DND-41 (cell line): ENCODE data around the gene ETV4.

Experiments
- ATAC-seq: fragments of 200-7000 bp; cut with Tn5 transposase; 3 replicates; pipeline ENCODE4 v1.9.1; 2021; ENCODE audit warnings: low read depth; ENCODE audit not compliant: insufficient read depth
- DNase-seq: peaks from one replicate; pipeline ENCODE4 v3.0.0-alpha.2; 2020
- H2AFZ ChIP-seq: 2 replicates; pipeline ENCODE4 v1.6.0; 2012; ENCODE audit warnings: low read depth, low read length
- H3K27ac ChIP-seq: 2 replicates; pipeline ENCODE4 v1.5.1; 2012; ENCODE audit warnings: low read length, inconsistent platforms
- H3K27me3 ChIP-seq: fragments of 200-600 bp; sonication (generic); 2 replicates; pipeline ENCODE4 v1.6.0; 2012; ENCODE audit warnings: low read length, mild to moderate bottlenecking, inconsistent platforms; ENCODE audit not compliant: insufficient read depth, poor library complexity
- H3K36me3 ChIP-seq: 2 replicates; pipeline ENCODE4 v1.5.1; 2012; ENCODE audit warnings: low read length, inconsistent platforms; ENCODE audit not compliant: insufficient read depth
- H3K4me1 ChIP-seq: 2 replicates; pipeline ENCODE4 v1.5.1; 2012; ENCODE audit warnings: mild to moderate bottlenecking, low read length; ENCODE audit not compliant: insufficient read depth
- H3K4me2 ChIP-seq: 2 replicates; pipeline ENCODE4 v1.6.0; 2012; ENCODE audit warnings: mild to moderate bottlenecking, moderate library complexity, low read length, inconsistent platforms; ENCODE audit not compliant: insufficient read depth
- H3K4me3 ChIP-seq, 2 experiments: fragments of 200-600 bp in 1 of 2; shearing (Covaris generic) in 1 of 2; 2 replicates each; pipeline ENCODE4 v1.5.1; 2012 to 2016; ENCODE audit warnings: inconsistent platforms in 2 of 2, low read length in 2 of 2, mild to moderate bottlenecking in 2 of 2, low read depth in 1 of 2, moderate library complexity in 1 of 2
- H3K79me2 ChIP-seq: 2 replicates; pipeline ENCODE4 v1.6.0; 2012; ENCODE audit warnings: low read length, inconsistent platforms; ENCODE audit not compliant: insufficient read depth
- H3K9ac ChIP-seq: 2 replicates; pipeline ENCODE4 v1.6.0; 2012; ENCODE audit warnings: low read depth, mild to moderate bottlenecking, inconsistent platforms, low read length, moderate library complexity
- H3K9me3 ChIP-seq: 2 replicates; pipeline ENCODE4 v1.5.1; 2012; ENCODE audit warnings: low read length, moderate library complexity, mild to moderate bottlenecking, inconsistent platforms; ENCODE audit not compliant: insufficient read depth, severe bottlenecking
- H4K20me1 ChIP-seq: 2 replicates; pipeline ENCODE4 v1.6.0; 2012; ENCODE audit warnings: low read length; ENCODE audit not compliant: insufficient read depth
- CTCF ChIP-seq: IDR thresholded peaks from 2 replicates; pipeline ENCODE4 v1.5.1; 2012; ENCODE audit warnings: borderline replicate concordance, low read length, moderate library complexity, mild to moderate bottlenecking; ENCODE audit not compliant: poor library complexity, severe bottlenecking; ENCODE audit errors: extremely low read depth
- EZH2 ChIP-seq: IDR thresholded peaks from 3 replicates; pipeline ENCODE4 v1.6.1; 2012; ENCODE audit warnings: borderline replicate concordance, low read depth, mild to moderate bottlenecking, moderate library complexity, low read length, inconsistent platforms; ENCODE audit not compliant: severe bottlenecking

The ETV4 gene

DNA sequence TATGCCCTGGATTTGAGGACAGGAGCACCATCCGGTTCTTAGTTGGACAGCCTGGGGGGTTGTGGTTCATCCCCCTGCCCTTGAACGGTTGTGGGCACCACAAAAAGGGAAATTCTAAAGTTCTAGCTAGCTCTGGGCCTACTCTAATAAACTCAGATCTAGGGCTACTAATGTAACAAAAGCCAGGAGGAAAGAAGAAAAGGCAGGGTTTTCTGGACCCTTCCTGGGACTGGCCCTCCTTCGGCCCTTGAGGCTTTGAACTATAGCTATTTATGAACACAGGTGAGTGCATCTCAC, 15.1 kb downstream of the ETV4 start:
- H4K20me1 ChIP-seq = peaks cover 13% of the 10 kb centered on the region
- H3K79me2 ChIP-seq = no peaks in the 10 kb centered on the region
- H2AFZ ChIP-seq = no peak overlapping the region
- H3K9me3 ChIP-seq = no peaks in the 10 kb centered on the region
- H3K27ac ChIP-seq = no peak overlapping the region
- DNase-seq (no peak), ATAC-seq (no peak)
- H3K4me3 ChIP-seq = no peak overlapping the region
- no peak overlapping the region for H3K9ac ChIP-seq
- no peaks in the 10 kb centered on the region for H3K27me3 ChIP-seq
- TF ChIP-seq CTCF = no peak
- TF ChIP-seq EZH2 = no peak
- peaks cover 32% of the 10 kb centered on the region for H3K36me3 ChIP-seq
- peaks cover 1% of the 10 kb centered on the region for H3K4me1 ChIP-seq
- no peak overlapping the region for H3K4me2 ChIP-seq

DNA sequence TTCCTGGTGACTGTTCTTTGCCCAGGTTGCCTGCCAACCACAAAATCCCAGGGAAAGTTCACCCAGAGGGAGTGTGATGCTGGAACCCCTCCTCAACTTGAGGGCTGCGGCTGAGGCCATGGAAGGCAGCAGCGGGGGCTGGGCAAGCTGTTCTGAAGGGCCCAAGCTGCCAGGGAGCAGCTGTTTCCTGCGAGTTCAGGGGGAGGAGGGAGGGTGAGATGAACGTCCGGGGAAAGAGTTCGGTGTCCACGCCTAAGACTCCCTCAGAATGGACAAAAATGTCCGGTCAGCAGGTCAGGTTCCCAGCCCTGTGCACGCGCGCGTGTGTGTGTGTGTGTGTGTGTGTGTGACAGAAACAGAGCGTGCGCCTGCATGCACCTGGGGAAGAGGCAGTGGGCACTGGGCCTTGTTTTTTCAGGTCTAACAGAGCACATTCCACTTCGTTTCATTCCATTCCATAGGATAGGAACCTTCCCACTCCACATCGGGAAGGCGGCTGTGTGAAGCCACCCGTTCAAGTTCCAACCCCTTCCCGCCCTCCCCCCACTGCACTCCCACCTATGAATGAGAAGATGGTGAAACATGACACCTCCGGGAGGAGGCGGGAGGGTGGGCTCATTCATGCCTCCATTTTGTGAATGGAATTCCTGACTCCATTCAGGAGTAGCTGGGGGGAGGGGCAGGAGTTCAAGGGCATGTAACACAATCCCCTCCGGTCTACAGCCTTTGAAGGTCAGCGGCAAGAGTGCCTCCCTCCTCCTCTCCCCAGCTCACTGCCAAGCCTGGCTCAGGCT, 15.7 kb downstream of the ETV4 start:
- H3K4me1 ChIP-seq = no peaks in the 10 kb centered on the region
- no peak overlapping the region for H3K9ac ChIP-seq
- H3K4me3 ChIP-seq = no peak overlapping the region

GRCh38 chr17:43529947-43530287, 16.2 kb downstream of the ETV4 start:
- ATAC-seq (no peak), DNase-seq (no peak)
- Histone ChIP-seq H3K27ac (no peak overlapping the region), H3K4me3 (no peak overlapping the region), H3K79me2 (no peaks in the 10 kb centered on the region), H3K4me1 (no peaks in the 10 kb centered on the region), H3K9ac (no peak overlapping the region), H3K27me3 (no peaks in the 10 kb centered on the region), H4K20me1 (peaks cover 13% of the 10 kb centered on the region), H3K4me2 (no peak overlapping the region), H3K36me3 (peaks cover 43% of the 10 kb centered on the region), H2AFZ (no peak overlapping the region), H3K9me3 (no peaks in the 10 kb centered on the region)
- no peak for TF ChIP-seq CTCF
- TF ChIP-seq EZH2 = no peak

More for the DNA sequence above, 15.7 kb downstream of the ETV4 start:
- Histone ChIP-seq H4K20me1 (peaks cover 13% of the 10 kb centered on the region), H3K27ac (no peak overlapping the region), H2AFZ (no peak overlapping the region), H3K27me3 (no peaks in the 10 kb centered on the region), H3K79me2 (no peaks in the 10 kb centered on the region), H3K36me3 (peaks cover 37% of the 10 kb centered on the region), H3K4me2 (no peak overlapping the region), H3K9me3 (no peaks in the 10 kb centered on the region)
- TF ChIP-seq CTCF (no peak), EZH2 (no peak)
- ATAC-seq (no peak), DNase-seq (no peak)
